Stimulated activated naive CD8-positive, alpha-beta T cell treated with anti-CD3 and anti-CD28 coated beads, Interleukin-15, Interleukin-2, amounts not matched to agents 100 U/mL and 50 U/mL, for 24 hours (primary cell): ENCODE data around the gene RNGTT.
"Not testable (repeated sequence)": the region's sequence is repeated elsewhere in the genome, so short reads cannot be mapped to it uniquely, and the experiment has no call there.

ENCODE experiments used
- ATAC-seq: fragments of 150-1000 bp; cut with Tn5 transposase; one replicate; pipeline ENCODE4 v1.10.0; 2021
- DNase-seq: peaks from one replicate; pipeline ENCODE4 v3.0.0; 2021

RNGTT gene

DNA sequence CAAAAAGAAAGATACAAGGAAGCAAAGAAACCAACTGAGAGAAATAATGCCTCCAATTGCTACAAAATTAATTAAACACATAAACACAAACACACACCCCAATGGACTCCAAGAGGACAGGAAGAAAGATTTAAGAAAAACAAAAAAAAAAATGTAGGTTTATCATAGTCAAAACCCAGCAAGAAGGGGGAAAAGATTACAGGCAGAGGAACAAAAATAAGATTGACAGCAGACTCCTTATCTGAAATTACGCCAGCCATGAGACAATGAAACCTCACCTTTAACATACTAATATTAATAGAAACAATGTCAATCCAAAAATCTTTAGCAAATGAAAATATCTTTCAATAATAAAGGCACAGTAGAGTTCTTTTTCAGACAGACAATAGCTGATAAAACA is 155.8 kb downstream of the RNGTT start:
- no peak for ATAC-seq
- DNase-seq = no peak

DNA sequence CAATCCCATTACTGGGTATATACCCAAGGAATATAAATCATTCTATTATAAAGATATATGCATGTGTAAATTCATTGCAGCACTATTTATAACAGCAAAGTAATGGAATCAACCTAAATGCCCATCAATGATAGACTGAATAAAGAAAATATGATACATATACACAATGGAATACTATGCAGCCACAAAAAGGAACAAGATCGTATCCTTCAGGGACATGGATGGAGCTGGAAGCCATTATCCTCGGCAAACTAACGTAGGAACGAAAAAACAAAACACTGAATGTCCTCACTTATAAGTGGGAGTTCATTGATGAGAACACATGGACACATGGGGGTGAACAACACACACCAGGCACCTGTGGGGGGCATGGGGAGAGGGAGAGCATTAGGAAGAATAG is 156.7 kb downstream of the RNGTT start:
- no peak for ATAC-seq
- no peak for DNase-seq

DNA sequence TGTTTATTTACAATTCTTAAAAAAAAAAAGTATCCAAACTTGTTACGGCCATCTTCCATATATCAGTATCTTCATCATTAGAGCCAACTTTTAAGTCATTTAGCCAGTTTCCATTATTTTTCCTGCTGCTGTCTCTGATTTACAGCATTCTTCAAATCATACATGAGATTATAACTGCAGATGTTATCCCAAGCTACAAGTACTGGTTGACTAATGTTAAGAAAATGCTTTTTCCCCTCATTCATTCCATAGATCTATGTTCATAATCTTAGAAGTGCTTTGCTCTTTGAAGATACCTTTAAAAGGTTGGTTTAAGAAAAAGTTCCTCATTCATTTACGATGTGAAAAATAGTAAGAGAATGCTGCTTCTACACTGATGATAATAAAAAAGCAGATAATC is 158.7 kb downstream of the RNGTT start:
- DNase-seq (no peak), ATAC-seq (no peak)

DNA sequence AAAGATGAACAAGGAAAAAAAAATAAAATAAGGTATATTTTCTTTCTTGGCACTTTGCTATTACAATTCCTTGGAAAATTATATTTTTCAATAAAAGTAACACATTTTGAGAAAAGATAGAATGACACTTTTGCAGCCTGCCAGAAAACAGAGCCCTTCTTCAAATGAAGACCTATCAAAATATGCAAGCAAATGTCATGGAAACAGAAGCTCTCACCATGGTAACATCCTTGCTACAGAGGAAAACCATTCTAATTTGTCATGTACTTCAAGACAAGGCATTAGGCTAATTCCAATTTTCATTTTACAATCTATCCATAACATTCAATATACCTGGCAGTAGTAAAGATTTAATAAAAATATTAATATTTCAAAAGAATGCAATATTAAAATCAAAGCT is 177.9 kb downstream of the RNGTT start:
- DNase-seq = no peak
- ATAC-seq = no peak

DNA sequence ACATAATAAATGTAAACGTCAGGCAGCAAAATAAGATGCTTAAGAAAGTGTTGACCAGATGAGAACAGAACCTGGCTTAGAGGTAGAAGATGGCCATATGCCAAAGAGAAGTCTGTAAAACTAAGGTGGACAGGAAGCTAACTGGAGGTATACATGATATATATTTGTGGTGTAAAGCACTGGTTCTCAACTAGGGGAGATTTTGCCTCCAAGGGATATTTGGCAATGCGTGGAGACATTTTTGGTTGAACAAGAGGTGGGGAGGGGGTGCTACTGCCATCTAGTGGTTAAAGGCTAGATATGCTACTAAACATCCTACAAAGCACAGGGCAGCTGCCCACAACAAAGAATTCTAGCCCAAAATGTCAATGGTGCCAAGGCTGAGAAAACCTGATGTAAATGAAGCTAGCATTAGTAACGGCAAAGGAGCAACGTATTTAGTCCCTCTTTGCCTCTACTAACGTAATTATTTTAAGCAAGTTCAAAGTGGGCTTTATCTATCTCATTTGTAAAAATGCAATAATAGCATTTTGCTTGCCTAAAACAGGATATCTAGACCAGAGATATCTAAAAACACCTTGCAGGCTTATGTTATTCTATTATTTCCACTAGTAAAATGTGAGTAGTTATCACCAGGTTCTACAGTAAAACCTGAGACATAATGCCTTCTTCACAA is 182.6 kb downstream of the RNGTT start:
- ATAC-seq (peak; percentile 57), DNase-seq (peak; percentile 41)

DNA sequence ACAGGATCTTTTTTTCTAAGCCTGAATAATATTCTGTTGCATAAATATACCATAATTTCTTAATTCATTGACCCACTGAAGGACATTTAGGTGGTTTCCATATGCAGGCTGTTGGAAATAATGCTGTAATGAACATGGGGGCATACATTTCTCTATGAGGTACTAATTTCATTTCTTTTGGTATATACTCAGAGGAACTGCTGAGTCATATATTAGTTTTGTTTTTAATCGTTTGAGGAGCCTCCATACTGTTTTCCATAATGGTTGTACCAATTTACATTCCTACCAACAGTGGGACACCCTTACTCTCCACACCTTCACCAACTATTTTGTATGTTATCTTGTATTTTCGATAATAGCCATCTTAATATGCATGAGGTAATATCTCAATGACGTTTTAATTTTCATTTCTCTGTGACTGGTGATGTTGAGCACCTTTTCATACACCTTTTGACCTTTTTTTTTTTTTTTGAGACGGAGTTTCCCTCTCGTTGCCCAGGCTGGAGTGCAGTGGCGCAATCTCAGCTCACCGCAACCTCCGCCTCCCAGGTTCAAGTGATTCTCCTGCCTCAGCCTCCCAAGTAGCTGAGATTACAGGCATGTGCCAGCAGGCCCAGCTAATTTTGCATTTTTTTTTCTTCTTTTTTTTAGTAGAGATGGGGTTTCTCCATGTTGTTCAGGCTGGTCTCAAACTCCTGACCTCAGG is 187.4 kb downstream of the RNGTT start:
- ATAC-seq (peak; percentile 57), DNase-seq (no peak)

DNA sequence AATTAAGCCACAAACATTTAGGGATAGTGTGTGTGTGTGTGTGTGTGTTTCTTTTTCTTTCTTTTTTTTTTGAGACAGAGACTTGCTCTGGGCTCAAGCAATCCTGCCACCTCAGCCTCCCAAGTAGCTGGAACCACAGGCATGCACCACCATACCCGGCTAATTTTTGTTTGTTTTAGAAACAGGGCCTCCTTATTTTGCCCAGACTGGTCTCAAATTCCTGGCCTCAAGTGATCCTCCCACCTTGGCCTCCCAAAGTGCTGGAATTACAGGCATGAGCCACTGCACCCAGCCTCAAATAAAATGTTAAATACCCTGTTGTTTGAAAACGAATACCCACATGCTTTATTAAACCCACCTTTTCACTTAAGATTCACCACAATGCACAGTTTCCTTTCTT is 195.3 kb downstream of the RNGTT start:
- not testable (repeated sequence) for ATAC-seq, DNase-seq

DNA sequence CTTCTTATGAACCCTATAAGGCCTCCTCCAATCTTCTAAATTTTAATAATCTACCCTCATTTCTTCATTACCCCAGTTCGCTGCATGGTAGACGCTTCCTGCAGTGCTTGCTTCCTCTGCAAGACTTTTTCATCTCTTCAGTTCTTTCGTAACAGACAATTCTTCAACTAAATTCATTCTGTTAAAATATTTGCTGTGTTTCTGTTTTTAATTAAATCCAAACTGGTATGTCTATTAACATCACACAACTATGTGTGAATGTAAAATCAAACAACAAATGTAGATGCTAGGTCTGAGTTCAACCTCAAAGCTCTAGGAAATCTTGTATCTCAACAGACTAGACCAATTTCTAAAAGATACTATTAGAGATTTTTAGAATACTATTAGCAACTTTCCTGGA is 199.3 kb downstream of the RNGTT start:
- no peak for ATAC-seq
- no peak for DNase-seq

DNA sequence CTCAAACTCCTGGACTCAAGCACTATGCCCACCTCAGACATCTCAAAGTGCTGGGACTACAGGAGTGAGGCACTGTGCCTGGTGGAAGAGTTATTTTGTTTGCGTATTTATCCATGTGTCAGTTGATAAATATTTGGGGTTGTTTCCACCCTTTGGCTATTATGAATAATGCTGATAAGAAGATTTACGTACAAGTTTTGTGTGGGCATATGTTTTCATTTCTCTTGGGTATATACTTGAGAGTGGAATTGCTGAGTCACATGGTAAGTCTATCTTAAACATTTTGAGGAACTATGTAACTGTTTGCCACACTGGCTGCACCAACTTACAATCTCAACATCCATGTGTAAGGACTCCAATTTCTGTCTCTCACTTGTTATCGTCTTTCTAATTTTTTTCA is 200.3 kb downstream of the RNGTT start:
- ATAC-seq = no peak
- DNase-seq = no peak

DNA sequence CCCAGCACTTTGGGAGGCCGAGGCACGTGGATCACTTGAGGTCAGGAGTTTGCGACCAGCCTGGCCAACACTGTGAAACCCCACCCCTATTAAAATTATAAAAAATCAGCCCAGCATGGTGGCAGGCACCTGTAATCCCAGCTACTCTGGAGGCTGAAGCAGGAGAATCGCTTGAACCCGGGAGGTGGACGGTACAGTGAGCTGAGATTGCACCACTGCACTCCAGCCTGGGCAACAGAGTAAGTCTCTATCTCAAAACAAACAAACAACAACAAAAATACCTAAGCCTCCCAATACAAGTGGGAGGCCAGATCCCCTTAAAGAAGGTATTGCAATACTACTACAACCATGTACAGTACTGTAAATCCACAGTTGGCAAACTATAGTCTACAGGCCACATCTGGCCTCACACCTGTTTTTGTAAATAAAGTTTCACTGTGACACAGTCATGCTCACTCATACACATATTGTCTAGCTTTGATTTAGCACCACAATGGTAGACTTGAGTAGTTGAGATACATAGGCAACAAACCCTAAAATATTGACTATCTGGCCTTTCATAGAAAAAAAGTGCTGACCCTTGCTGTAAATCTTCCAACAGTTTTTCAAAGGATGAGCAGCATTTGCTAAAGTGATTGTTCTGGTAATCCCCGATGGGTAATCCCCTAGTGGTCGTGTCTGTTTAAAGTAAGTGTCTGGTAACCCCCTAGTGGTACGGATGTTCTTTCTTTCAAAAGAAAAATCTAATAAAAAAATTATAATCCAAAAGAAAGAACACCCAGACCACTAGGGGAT is 202.0 kb downstream of the RNGTT start:
- no peak for DNase-seq
- peak; percentile 73 for ATAC-seq

DNA sequence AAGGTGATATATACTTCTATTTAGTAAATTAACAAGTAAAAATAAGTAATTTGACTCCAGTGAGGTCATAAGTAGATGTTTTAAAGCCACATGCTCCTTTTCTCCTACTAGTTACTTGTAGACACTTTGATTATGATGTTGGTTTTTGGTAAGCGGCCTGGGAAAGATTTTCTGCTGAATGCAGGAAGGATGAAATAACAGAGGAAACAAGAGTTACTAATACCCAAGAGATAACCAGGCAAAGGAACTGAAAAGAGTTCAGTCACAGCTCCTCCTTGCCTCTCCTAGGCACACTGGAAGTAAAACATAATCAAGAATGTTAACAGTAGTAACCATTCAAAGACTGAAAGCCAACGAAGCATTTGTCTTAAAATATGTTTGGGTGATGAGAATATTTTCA is 203.3 kb downstream of the RNGTT start:
- DNase-seq (no peak), ATAC-seq (no peak)

DNA sequence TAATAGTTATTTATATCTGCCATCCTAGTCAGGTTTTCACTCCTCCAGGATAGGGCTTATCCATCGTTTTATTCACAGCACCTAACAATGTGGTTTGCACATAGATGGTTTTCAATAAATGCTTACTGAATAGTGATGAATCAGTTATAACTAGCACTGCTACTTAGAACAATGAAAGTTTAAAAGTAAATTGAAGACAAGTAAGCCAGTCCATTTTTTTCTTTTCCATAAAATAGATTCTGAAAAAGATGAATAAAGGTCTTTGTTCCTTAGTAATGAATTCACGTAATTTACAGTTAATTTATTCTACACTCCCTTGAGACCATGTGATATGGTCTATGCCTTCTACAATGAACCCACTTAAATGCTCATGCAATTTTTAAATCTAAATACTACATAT is 212.5 kb downstream of the RNGTT start:
- no peak for DNase-seq
- ATAC-seq = no peak

DNA sequence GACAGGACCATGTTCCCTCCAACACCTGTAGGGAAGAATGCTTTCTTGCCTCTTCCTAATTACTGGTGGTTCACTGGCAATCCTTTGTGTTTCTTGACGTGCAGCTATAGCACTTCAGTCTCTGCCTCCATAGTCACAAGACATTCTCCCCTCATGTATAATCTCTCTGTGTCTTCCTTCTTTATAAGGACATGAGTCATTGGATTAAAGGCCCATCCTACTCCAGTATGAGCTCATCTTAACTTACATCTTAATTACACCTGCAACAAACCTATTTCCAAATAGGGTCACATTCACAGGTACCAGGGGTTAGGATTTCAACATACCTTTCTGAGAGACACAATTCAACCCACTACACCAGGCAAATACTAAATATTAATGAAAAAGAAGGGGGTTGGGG is 213.6 kb downstream of the RNGTT start:
- no peak for ATAC-seq
- no peak for DNase-seq

DNA sequence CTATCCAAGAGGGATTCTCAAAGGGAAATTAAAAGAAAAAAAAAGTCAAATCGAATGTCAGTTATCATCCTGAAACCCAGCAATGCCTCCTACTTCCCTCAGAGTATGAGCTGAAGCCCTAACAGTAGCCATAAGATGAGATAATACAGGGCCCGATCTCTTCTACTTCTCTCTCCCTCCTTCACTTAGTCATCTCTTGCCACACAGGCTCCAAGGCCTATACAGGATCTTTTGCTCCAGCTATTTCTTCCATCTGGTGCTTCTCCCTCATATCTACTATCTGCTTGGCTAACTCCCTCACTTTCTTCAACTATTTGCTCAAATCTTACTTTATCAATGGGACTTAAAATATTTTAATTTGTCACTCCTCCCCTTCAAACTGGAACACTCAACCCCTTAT is 215.3 kb downstream of the RNGTT start:
- no peak for ATAC-seq
- no peak for DNase-seq

DNA sequence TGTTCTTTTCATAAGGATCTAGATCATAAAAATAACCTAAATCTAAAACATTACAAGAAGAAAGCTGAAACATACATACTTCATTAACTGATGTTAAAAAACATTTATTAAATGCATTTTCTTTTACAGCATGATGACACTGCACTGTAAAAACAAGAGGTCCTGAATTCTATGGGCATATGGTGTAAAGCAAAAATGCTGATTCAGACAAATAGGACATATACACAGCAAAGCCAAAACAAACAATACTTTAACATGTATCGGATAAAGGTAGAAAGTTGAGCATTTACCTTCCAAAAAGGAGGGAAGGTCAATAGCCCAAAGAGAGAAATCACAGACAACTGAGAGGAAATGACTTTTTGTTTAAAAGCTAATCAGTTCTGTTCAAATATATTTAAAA is 221.5 kb downstream of the RNGTT start:
- no peak for DNase-seq
- ATAC-seq = no peak

DNA sequence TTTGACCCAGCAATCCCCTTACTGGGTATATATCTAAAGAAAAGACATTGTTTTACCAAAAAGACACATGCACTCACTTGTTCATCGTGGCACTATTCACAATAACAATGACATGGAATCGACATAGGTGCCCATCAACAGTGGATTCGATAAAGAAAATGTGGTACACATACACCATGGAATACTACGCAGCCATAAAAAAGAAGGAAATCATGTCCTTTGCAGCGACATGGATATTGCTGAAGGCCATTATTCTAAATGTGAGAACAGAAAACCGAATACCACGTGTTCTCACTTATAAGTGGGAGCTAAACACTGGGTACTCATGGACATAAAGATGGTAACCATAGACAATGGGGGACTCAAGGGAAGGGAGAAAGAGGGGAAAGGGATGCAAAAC is 222.3 kb downstream of the RNGTT start:
- no peak for ATAC-seq
- no peak for DNase-seq

DNA sequence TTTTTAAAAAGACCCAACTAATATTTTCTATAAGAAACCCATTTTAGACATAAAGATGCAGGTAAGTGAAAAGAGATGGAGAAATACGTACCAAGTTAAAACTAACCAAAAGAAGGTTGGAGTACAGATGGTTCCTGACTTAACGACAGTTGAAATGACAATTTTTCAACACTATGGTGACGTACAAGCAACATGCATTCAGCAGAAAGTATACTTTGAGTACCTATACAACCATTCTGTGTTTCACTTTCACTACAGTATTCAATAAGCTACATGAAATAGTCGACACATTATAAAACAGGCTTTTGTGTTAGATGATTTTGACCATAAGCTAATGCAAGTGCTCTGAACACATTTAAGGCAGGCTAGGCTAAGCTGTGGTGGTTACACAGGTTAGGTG is 228.9 kb downstream of the RNGTT start:
- ATAC-seq (no peak), DNase-seq (no peak)

DNA sequence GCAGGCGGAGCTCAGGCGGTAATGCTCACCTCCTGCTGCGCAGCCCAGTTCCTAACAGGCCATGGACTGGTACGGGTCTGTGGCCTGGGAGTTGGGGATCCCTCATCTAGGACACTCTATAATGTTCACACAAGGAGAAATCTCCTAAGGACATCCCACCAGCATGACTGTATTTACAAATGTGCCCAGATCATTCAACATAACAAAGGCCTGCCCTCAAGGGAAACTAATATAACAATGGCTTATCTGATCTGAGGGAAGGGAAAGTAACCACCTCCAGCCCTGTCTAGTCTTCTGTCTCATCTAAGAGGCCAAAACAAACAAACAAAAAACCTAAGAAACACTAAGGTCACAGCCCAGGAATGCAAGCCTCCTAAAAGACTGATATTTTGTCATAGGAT is 232.8 kb downstream of the RNGTT start:
- ATAC-seq (no peak), DNase-seq (no peak)

DNA sequence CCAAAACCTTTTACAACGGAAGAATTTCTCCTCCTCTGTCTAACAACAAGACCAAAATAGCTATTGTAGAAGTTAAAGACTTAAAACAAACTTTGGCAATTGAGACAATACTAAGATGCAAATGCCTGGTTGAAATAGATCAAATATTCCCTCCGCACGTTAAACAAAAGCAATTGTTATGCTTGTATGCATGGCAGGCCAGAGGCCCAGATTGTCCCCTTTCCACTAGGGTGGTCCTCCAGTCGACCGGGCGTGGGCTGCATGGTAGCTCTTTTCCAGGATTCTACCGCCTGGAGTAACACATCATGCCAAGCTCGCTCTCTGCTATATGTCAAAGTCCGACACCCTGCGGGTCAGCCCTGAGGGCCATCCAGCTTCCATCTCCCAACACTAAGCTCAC is 234.7 kb downstream of the RNGTT start:
- ATAC-seq (no peak), DNase-seq (no peak)

DNA sequence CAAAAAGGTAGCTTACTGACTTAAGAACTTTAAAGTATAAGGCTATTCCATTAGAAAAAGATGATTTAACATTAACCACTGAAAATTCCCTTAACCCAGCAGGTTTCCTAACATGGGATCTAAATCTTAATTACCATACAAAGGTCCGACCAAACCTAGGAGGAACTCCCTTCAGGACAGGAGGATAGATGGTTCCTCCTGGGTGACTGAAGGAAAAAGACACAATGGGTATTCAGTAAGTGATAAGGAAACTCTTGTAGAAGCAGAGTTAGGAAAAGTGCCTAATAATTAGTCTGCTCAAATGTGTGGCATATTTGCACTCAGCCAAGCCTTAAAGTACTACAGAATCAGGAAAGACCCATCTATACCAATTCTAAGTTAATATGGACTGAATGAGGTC is 237.0 kb downstream of the RNGTT start:
- not testable (repeated sequence) for ATAC-seq, DNase-seq

DNA sequence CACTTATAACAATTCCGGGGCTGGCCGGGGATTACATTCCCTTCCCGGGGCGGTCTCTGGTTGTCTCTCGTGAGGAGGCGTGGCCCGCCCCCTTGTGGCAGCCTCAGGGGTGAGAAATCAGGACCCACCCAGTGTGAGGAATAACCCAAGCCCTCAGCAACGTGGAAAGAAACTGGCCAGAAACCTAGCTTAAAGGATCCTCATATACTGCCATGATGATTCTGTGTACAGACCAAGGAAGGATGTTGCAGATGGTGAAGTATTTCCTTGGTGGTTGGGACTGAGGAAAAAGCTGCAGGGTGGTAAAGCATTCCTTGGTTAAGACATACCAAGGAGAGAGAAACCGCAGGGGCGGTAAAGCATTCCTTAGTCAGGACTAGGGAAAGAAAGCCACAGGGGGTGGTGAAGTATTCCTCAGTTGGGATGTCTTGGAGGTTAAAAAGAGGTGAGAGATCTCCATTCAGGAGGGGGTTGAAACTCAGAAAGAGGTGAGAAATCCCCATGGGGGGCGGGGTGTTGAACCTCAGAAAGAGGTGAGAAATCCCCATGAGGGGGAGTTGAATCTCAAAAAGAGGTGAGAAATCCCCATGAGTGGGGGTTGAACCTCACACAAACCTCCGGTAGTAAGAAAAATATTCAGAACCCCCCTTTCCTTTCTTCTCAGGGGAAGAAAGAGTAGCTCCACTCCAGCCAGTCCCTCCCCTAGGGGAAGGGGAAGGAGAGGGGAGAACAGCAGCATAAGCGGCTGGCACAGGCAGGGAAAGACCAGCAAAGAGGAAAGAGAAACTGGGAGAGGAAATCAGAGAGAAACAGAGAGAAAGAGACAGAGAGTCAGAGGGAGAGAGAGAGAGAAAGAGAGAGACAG is 238.1 kb downstream of the RNGTT start:
- DNase-seq (peak; percentile 45), ATAC-seq (peak; percentile 32)

DNA sequence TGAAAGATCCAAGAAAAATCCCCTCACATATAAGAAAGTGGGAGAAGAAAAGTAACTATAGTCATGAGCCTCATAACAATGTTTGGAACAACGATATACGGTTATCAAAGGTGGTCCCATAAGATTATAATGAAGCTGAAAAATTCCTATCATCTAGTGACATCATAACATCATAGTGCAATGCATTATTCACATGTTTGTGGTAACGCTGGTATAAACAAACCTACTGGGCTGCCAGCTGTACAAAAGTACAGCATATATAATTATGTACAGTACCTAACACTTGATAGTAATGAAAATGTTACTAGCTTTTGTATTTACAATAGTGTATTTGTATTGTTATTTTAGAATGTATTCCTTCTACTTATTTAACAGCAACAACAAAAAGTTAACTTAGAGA is 240.7 kb downstream of the RNGTT start:
- no peak for ATAC-seq
- no peak for DNase-seq
